Vagina (tissue), 2 donors: ENCODE measurements around the gene DNAJC3.
"Not testable (repeated sequence)": the region's sequence is repeated elsewhere in the genome, so short reads cannot be mapped to it uniquely, and the experiment has no call there.

Experiments used
- POLR2AphosphoS5 ChIP-seq, 2 donors: sonication (generic); formaldehyde crosslinking; IDR thresholded peaks; one replicate each; pipeline ENCODE4 v1.9.0; 2017; ENCODE audit warnings: antibody characterized with exemption in 2 of 2, mild to moderate bottlenecking in 2 of 2, low read depth in 1 of 2; ENCODE audit not compliant: insufficient read depth in 1 of 2
- TF ChIP-seq, protein P1 (sequence below), 3 experiments: fragments of 450-650 bp in 2 of 3; fragments of 200-600 bp in 1 of 3; sonication (generic) in 1 of 3; IDR thresholded peaks; one replicate each; pipeline ENCODE4 v1.5.1; 2017 to 2019; ENCODE audit warnings: antibody characterized with exemption in 3 of 3, mild to moderate bottlenecking in 2 of 3, moderate library complexity in 2 of 3

DNA sequence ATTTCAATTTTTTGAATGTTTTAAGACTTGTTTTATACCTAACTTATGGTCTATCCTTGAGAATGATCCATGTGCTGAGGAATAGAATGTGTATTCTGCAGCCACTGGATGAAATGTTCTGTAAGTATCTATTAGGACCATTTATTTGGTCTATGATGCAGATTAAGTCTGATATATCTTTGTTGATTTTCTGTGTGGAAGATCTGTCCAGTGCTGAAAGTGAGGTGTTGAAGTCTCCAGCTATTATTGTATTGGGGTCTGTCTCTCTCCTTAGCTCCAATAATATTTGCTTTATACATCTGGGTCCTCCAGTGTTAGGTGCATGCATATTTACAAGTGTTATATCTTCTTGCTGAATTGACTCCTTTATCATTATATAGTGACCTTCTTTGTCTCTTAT, 9.7 kb upstream of the DNAJC3 start:
- TF ChIP-seq, protein P1, sequence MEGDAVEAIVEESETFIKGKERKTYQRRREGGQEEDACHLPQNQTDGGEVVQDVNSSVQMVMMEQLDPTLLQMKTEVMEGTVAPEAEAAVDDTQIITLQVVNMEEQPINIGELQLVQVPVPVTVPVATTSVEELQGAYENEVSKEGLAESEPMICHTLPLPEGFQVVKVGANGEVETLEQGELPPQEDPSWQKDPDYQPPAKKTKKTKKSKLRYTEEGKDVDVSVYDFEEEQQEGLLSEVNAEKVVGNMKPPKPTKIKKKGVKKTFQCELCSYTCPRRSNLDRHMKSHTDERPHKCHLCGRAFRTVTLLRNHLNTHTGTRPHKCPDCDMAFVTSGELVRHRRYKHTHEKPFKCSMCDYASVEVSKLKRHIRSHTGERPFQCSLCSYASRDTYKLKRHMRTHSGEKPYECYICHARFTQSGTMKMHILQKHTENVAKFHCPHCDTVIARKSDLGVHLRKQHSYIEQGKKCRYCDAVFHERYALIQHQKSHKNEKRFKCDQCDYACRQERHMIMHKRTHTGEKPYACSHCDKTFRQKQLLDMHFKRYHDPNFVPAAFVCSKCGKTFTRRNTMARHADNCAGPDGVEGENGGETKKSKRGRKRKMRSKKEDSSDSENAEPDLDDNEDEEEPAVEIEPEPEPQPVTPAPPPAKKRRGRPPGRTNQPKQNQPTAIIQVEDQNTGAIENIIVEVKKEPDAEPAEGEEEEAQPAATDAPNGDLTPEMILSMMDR (IDR thresholded peaks at IDR 0.05), result not testable (repeated sequence)
- not testable (repeated sequence) for TF ChIP-seq POLR2AphosphoS5 (IDR thresholded peaks at IDR 0.05; ENCODE audit: insufficient read depth in 1 of 2, low read depth in 1 of 2)
